K562 (cell line): ENCODE data around the gene NAXE.

Experiments
- EZH2 ChIP-seq: IDR thresholded peaks from 2 replicates; pipeline ENCODE4 v1.6.1; 2012; ENCODE audit warnings: low read depth, mild to moderate bottlenecking, inconsistent platforms, low read length, borderline replicate concordance
- SIN3A ChIP-seq, 2 experiments: fragments of 150-350 bp in 1 of 2; IDR thresholded peaks; 2 replicates each; pipeline ENCODE4 v1.6.1; 2011 to 2016; ENCODE audit warnings: borderline replicate concordance in 2 of 2, low read depth in 2 of 2, low read length in 2 of 2, mild to moderate bottlenecking in 2 of 2, moderate library complexity in 2 of 2; ENCODE audit not compliant: control insufficient read depth in 1 of 2
- SOX6 ChIP-seq: fragments of 450-650 bp; IDR thresholded peaks from 2 replicates; pipeline ENCODE4 v1.6.1; 2014; ENCODE audit warnings: mild to moderate bottlenecking

- TF ChIP-seq EZH2 (no peak), SIN3A (IDR thresholded peaks at IDR 0.05; ENCODE audit: borderline replicate concordance in 2 of 2, control insufficient read depth in 1 of 2, low read depth in 2 of 2, low read length in 2 of 2) (no peak), SOX6 (no peak)
Observed at GRCh38 chr1:156629823-156630449, 38.4 kb downstream of the NAXE start.
